GM06990 (cell line): ENCODE data around the gene OGDH.

Source experiments
- DNase-seq: peaks from one replicate; pipeline ENCODE4 v3.0.0-alpha.2; 2011; ENCODE audit not compliant: insufficient read length; ENCODE audit errors: extremely low read depth
- H3K27me3 ChIP-seq: replicated peaks from 2 replicates; pipeline ENCODE4 v1.6.0; 2011; ENCODE audit warnings: low read length; ENCODE audit not compliant: control insufficient read depth, insufficient read depth
- H3K36me3 ChIP-seq: 2 replicates; pipeline ENCODE4 v1.5.1; 2011; ENCODE audit warnings: low read length; ENCODE audit not compliant: control insufficient read depth, insufficient read depth
- H3K4me3 ChIP-seq: replicated peaks from 2 replicates; pipeline ENCODE4 v1.5.1; 2011; ENCODE audit warnings: low read depth, mild to moderate bottlenecking, control low read depth, low read length
- CTCF ChIP-seq: IDR thresholded peaks from 2 replicates; pipeline ENCODE4 v1.5.1; 2011; ENCODE audit warnings: low read length, control low read depth, mild to moderate bottlenecking, inconsistent platforms; ENCODE audit not compliant: insufficient read depth, poor library complexity, severe bottlenecking

Gene OGDH

GRCh38 chr7:44631458-44632115, 25.2 kb downstream of the OGDH start:
- DNase-seq = no peak
- TF ChIP-seq CTCF = no peak
- peaks cover 9% of the 10 kb centered on the region for H3K36me3 ChIP-seq
- H3K27me3 ChIP-seq = no peaks in the 10 kb centered on the region
- H3K4me3 ChIP-seq = no peak overlapping the region

- no peaks in the 10 kb centered on the region for H3K27me3 ChIP-seq
- peaks cover 7% of the 10 kb centered on the region for H3K36me3 ChIP-seq
- TF ChIP-seq CTCF = no peak
- DNase-seq = no peak
- H3K4me3 ChIP-seq = no peak overlapping the region
These were observed 25.8 kb downstream of the OGDH start for GRCh38 chr7:44632196-44632595.

- DNase-seq = peak; percentile 70
- Histone ChIP-seq H3K27me3 (no peaks in the 10 kb centered on the region), H3K4me3 (no peak overlapping the region), H3K36me3 (peaks cover 7% of the 10 kb centered on the region)
- TF ChIP-seq CTCF = no peak
These were observed 27.1 kb downstream of the OGDH start for GRCh38 chr7:44633254-44634186.

- DNase-seq = no peak
- H3K36me3 ChIP-seq = peaks cover 2% of the 10 kb centered on the region
- no peak overlapping the region for H3K4me3 ChIP-seq
- no peaks in the 10 kb centered on the region for H3K27me3 ChIP-seq
- no peak for TF ChIP-seq CTCF
These were observed 27.9 kb downstream of the OGDH start for GRCh38 chr7:44634187-44634838.

- no peak for TF ChIP-seq CTCF
- no peak for DNase-seq
- no peak overlapping the region for H3K4me3 ChIP-seq
- H3K36me3 ChIP-seq = peaks cover 2% of the 10 kb centered on the region
- no peaks in the 10 kb centered on the region for H3K27me3 ChIP-seq
These were observed 28.6 kb downstream of the OGDH start for GRCh38 chr7:44634839-44635591.
